Subcutaneous adipose tissue (tissue), 4 donors: ENCODE measurements around the gene ZNF782. TPM values are rescaled to one million over a fixed set of nuclear protein-coding genes. Genes with fewer than 3 reads are reported as not detected.

Experiments used
- CTCF ChIP-seq: fragments of 450-650 bp; IDR thresholded peaks from one replicate; pipeline ENCODE4 v1.5.1; 2016; ENCODE audit warnings: low read depth, mild to moderate bottlenecking, control low read depth, antibody characterized with exemption, moderate library complexity
- total RNA-seq, 4 donors: library from RNA; depleted of rRNA; stranded (reverse); fragments of >200 nt; gene quantifications; one replicate each; pipeline ENCODE4 v1.1.0, GENCODE V29; 2016

Gene ZNF782
- total RNA-seq, 4 donors from 2014 or later, result 8.6 to 16.6 (median 9.6) TPM

- TF ChIP-seq CTCF, result no peak
Measured at GRCh38 chr9:96817973-96818372, 36.3 kb downstream of the ZNF782 start.

- TF ChIP-seq CTCF, result no peak
Measured at GRCh38 chr9:96813607-96814006, 40.7 kb downstream of the ZNF782 start.

GRCh38 chr9:96784021-96784420, 70.3 kb downstream of the ZNF782 start:
- TF ChIP-seq CTCF, result no peak

GRCh38 chr9:96782235-96782634, 72.1 kb downstream of the ZNF782 start:
- TF ChIP-seq CTCF, result no peak

DNA sequence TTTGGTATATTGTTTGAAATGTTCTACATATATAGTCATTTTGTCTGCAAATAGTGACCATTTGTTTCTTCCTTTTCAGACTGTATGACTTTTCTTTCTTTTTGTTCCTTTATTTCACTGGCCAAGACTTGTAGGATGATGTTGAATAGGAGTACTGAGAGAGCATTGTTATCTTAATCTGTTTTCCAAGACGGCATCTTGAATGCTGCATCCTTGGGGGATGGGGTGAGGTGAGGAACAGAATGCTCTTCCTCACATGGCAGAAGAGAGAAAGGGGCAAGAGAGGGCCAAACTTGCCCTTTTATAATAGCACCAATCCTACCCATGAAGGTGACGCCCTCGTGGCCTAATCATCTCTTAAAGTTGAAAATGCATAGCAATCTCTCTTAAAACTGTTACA, 72.8 kb downstream of the ZNF782 start:
- TF ChIP-seq CTCF, result no peak

DNA sequence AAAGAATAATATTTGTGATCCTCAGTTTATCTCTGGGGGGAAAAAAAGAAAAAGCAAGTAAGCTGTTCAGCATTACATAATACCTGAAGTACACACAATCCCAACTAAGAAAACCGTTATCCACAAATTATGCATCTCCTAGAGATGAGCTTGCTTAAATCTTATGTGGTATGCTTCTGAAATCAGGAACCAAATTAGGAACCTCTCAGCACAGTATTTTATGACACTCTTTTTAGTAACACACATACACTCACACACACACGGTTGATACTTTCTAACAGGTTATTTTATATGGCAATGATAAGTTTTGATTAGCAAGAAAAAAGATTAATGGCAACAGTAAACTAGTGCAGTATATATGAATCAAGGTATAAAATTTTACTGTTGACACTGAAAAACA, 75.2 kb downstream of the ZNF782 start:
- no peak for TF ChIP-seq CTCF

GRCh38 chr9:96777426-96777864, 76.9 kb downstream of the ZNF782 start:
- no peak for TF ChIP-seq CTCF
